Astrocyte of the cerebellum (primary cell): ENCODE data around the gene MUC13.

Experiments used
- DNase-seq: peaks from one replicate; pipeline ENCODE4 v3.0.0-alpha.2; 2011; ENCODE audit warnings: low read depth
- H3K4me3 ChIP-seq: 2 replicates; pipeline ENCODE4 v1.5.1; 2011; ENCODE audit warnings: mild to moderate bottlenecking, low read depth, low read length, moderate library complexity
- in situ Hi-C: cut with HindIII; loops from 2 replicates; pipeline ENCODE4 v1.10.0; 2017; ENCODE audit warnings: low sequenced_read_pairs
- TF ChIP-seq, protein P1 (sequence below): IDR thresholded peaks from 2 replicates; pipeline ENCODE4 v1.5.1; 2012; ENCODE audit warnings: low read length, low read depth, moderate library complexity, mild to moderate bottlenecking; ENCODE audit errors: missing control alignments

The MUC13 gene

GRCh38 chr3:124951511-124952281 lies 17.1 kb upstream of the MUC13 start:
- H3K4me3 ChIP-seq = no peak overlapping the region
- TF ChIP-seq, protein P1, sequence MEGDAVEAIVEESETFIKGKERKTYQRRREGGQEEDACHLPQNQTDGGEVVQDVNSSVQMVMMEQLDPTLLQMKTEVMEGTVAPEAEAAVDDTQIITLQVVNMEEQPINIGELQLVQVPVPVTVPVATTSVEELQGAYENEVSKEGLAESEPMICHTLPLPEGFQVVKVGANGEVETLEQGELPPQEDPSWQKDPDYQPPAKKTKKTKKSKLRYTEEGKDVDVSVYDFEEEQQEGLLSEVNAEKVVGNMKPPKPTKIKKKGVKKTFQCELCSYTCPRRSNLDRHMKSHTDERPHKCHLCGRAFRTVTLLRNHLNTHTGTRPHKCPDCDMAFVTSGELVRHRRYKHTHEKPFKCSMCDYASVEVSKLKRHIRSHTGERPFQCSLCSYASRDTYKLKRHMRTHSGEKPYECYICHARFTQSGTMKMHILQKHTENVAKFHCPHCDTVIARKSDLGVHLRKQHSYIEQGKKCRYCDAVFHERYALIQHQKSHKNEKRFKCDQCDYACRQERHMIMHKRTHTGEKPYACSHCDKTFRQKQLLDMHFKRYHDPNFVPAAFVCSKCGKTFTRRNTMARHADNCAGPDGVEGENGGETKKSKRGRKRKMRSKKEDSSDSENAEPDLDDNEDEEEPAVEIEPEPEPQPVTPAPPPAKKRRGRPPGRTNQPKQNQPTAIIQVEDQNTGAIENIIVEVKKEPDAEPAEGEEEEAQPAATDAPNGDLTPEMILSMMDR = no peak
- no peak for DNase-seq
- in situ Hi-C loops = no loop called here

GRCh38 chr3:124950026-124950425 lies 15.5 kb upstream of the MUC13 start:
- in situ Hi-C loops = no loop called here
- no peak for DNase-seq
- no peak overlapping the region for H3K4me3 ChIP-seq
- TF ChIP-seq, protein P1 = no peak

DNA sequence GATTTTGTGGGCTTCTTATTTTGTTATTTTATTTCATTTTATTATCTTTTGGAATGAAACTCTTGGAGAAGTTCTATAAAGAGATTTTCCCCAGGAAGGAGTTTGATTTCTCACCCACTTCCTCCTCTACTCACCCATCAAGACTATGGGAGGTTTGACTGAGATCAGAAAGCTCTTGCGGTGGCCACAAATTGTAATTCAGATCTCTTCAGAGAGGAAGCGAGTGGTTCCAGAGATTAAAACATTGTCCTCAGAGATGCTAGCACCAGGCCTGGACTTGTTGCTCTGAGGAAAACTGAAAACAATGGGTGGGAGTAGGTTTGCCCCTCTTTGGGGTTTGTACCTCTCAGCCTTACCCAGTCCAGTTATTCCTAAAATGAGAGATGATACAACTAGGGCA lies 8.1 kb upstream of the MUC13 start:
- TF ChIP-seq, protein P1 = no peak
- no peak for DNase-seq
- in situ Hi-C loops = no loop called here
- no peak overlapping the region for H3K4me3 ChIP-seq

DNA sequence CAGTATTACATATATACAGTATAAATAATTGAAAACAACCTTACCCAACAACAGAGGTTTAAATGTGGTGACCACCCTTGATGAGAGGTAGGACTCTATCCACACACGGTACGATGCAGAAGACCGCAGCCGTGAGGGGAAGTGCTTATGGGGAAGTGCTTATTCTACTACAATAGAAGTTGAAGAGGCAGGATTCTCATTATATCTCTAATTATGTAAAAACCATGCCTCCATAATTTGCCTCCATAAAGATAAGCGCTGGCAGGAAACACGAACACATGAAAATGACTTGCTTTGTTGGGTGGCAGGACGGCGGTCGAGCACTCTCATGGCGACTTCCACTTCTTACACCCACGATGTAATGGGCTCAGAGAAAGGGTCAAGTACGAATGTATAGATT lies 7.2 kb upstream of the MUC13 start:
- TF ChIP-seq, protein P1 = no peak
- in situ Hi-C loops = no loop called here
- H3K4me3 ChIP-seq = no peak overlapping the region
- no peak for DNase-seq

DNA sequence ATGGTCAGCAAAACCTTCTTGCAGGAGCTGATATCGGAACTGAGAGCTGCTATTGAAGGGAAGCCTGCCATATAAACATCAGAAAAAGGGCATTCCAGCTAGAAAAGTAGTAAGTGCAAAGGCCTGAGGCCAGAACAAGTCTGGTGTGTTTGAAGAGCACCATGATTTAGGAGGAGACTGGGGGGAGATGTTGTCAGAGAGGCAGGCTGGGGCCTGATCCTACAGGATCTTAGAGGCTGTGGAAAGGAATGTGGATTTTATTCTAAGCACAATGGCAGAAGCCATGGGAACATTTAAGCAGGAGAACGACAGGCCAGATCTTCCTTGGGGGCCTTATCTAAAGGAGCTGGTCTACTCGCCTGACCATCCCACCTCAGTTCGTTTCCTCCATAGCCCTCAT lies 5.1 kb upstream of the MUC13 start:
- TF ChIP-seq, protein P1 = no peak
- no peak for DNase-seq
- in situ Hi-C loops = loop anchor here (10.0 kb wide), 1 partner anchor 495 kb away; no protein-coding TSS in a partner anchor
- H3K4me3 ChIP-seq = no peak overlapping the region

DNA sequence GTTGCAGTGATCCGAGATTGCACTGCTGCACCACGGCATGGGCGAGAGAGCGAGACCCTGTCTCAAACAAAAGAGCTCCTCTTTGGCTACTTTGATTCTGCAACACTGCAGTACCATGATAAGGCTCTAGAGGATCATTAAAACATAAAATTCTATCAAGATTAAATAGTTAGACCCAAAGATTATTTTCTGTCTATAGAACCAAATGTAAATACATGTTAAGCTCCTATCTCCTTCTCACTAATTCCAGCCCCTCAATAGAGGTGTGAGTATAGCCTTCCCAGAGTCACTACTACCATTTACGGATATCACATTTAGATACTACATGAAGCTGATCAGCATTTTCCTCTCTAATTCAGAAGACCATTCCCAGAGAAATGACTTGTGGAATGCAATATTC lies 4.3 kb upstream of the MUC13 start:
- in situ Hi-C loops = loop anchor here (10.0 kb wide), 1 partner anchor 496 kb away; no protein-coding TSS in a partner anchor
- TF ChIP-seq, protein P1 = no peak
- no peak overlapping the region for H3K4me3 ChIP-seq
- DNase-seq = no peak
